H1 (cell line): ENCODE data around the gene TAMALIN. TPM values are rescaled to one million over a fixed set of nuclear protein-coding genes. Genes with fewer than 3 reads are reported as not detected.

Source experiments
- CHD7 ChIP-seq: fragments of 300-600 bp; sonication (generic); IDR thresholded peaks from 2 replicates; pipeline ENCODE4 v1.7.1; 2012; ENCODE audit warnings: low read length, moderate library complexity, mild to moderate bottlenecking, inconsistent platforms; ENCODE audit not compliant: insufficient replicate concordance
- polyA plus RNA-seq, 7 experiments: library from polyadenylated mRNA; depleted of rRNA in 3 of 7; stranded (reverse) in 5 of 7; unstranded in 2 of 7; fragments of >200 nt in 5 of 7; fragments of 200-250 nt in 2 of 7; gene quantifications; 1 replicate in 5 of 7; 2 replicates in 1 of 7; 4 replicates in 1 of 7; pipeline versions ENCODE4 v1.2.1 to v1.2.3, GENCODE V29; 2011 to 2013; ENCODE audit warnings: missing spikeins in 2 of 7, mixed read lengths in 2 of 7
- total RNA-seq: library from RNA; stranded (reverse); fragmentation: NEBNext Ultra II Directional; extraction: Animal tissue kit (Norgen Biotek cat#: 25700); gene quantifications from 2 replicates; pipeline ENCODE4 v1.2.1, GENCODE V29; 2021

Gene TAMALIN
- total and polyA plus RNA-seq, 2 of the 8 experiments (the other 6 are each of a cell fraction or from before 2014, with no cell fraction given), result 2.6 to 4.9 TPM

GRCh38 chr12:52010692-52011601, 4.2 kb downstream of the TAMALIN start (continued):
- no peak for TF ChIP-seq CHD7
